NCI-H128 (cell line): ENCODE data around the gene TAAR1.
"Not testable (repeated sequence)": the region's sequence is repeated elsewhere in the genome, so short reads cannot be mapped to it uniquely, and the experiment has no call there.

Experiments used
- DNase-seq: peaks from one replicate; lab custom pipeline; 2025; ENCODE audit not compliant: unreplicated experiment; lab: John Stamatoyannopoulos, UW

TAAR1 gene

DNA sequence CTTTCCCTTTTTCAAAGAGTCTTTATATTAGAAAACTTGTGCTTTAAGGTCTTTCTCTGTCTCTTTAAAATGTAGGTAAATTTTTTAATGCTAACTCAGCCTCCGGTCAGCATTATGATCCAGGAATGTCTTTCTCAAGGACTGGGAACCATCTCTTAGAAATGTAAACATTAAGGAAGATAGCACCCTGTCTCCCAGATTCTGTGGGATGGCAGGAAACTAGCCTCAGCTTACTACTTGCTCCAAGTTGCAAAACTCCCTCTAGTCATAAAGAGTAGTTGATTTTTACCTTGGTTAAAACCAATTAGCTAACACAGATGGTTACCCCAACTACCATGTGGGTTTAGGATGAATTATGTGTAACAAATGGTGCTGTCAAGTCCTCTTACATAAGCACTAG, 4.7 kb upstream of the TAAR1 start:
- DNase-seq = no peak

DNA sequence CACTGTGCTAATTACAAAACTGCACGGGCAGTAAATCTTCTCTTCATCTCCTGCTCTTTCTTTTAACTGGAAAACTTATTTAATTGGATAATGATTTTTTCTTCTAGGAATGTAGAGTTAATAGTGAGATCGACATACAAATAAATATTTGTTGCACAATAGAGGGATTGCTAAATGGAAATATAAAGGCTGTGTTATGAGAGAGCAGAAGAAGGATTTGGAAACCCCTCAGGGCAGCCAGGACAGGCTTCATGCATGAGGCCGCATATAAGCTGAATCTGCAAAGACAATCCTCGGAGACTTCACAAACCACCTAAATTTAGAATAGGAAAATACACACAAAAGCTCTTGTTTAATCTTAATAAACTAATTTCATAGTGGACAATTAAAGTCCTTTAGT, 2.9 kb upstream of the TAAR1 start:
- DNase-seq = no peak

DNA sequence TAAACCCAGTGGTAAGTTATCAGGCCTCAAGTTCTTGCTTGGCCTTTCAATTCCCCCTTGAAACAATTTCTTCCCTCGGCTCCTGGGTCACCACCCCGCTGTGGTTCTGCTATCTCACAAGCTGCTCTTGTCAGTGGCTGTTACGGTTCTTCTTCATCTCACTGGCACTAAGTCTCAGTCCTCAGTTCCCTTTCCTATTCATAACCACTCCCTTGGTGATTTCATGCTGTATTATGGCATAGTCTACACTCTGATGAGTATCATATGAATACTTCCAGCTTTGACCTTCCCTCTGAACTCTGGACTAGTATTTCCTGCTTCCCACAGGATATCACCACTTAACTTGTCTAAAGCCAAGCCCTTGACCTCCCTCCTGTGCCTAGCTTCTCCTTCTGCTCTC, 7.9 kb downstream of the TAAR1 start:
- no peak for DNase-seq

DNA sequence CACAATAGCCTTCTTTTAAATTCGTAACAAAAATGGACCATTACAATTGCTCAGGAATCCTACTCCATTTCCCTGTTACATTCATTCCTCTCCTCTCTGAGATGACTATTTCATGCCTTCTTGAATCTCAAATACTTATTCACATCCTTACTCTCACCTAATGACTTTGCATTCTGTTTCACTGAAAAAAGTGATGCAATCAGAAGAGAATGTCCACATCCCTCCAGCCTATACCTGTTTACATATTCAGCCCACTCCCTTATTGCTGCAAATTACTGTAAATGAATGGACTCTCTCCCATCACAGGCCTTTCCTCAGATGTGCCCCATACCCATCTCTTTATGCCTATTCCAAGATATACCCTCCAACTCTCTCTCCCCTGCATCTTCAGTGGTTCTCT, 8.6 kb downstream of the TAAR1 start:
- DNase-seq = no peak

DNA sequence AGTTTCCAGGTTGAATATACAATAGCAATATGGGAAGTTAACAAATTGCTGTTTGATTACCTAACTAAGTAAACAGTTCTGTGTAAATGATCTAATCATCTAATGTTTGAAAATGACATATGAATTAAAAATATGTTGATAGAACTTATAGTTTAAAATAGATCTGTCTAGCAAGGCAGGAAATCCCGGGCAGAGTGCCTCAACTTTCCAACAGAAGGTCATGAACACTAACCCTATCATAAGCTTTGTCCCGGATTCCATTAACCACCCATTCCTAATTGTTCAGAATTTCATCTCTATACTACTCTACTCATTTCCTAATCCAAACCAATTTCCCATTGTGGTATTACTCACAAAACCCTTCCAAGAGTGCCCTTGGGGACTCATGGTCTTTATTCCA, 10.2 kb downstream of the TAAR1 start:
- DNase-seq = no peak

DNA sequence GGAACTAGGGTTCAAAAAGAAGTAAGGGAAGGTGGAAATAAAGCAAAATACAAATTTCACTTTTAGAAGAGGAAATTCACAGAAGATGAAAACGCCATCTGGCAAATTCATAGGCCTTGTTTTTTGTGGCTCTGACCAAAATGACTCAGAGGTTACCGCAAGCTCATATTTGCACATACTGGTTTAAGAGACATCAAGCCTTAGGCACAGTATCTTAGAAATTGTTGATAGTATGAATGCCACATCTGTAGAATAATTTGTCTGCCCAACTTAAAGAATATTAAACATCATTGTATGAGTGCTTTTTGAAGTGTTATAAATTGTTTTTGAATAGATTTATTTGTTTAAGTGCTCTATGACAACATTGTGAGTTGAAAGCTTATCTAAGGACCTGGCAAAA, 10.6 kb downstream of the TAAR1 start:
- DNase-seq = no peak

DNA sequence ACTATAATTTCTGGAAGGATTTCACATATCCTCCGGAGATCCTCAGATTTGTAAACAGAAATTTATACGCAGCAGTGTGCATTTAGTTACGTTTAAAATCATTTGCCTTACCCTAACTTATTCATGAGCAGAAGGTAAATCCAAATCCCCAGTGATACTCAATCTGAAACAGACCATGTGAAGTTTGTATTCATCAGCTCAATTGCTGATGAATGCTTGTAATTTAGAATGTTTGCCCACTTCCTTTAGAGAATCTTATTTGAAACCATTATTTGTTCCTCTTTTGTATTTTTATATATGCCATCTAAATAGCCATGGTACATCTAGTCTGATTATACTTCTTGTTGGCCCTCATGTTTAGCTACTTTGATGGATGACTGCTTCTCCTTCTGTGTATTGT, 15.4 kb downstream of the TAAR1 start:
- no peak for DNase-seq

DNA sequence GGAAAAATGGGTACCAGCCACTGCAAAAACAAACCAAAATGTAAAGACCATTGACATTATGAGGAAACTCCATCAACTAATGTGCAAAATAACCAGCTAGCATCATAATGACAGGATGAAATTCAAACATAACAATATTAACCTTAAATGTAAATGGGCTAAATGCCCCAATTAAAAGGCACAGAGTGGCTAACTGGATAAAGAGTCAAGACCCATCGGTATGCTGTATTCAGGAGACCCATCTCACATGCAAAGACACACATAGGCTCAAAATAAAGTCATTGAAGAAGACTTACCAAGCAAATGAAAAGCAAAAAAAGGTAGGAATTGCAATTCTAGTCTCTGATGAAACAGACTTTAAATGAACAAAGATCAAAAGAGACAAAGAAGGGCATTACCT, 21.8 kb downstream of the TAAR1 start:
- not testable (repeated sequence) for DNase-seq

DNA sequence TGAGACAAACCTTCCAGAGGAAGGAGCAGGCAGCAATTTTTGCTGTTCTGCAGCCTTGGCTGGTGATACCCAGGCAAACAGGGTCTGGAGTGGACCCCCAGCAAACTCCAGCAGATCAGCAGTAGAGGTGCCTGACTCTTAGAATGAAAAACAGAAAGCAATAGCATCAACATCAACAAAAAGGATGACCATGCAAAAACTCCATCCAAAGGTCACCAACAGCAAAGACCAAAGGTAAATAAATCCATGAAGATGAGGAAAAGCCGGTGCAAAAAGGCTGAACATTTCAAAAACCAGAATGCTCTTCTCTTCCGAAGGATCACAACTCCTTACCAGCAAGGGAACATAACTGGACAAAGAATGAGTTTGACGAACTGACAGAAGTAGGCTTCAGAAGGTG, 23.1 kb downstream of the TAAR1 start:
- not testable (repeated sequence) for DNase-seq

DNA sequence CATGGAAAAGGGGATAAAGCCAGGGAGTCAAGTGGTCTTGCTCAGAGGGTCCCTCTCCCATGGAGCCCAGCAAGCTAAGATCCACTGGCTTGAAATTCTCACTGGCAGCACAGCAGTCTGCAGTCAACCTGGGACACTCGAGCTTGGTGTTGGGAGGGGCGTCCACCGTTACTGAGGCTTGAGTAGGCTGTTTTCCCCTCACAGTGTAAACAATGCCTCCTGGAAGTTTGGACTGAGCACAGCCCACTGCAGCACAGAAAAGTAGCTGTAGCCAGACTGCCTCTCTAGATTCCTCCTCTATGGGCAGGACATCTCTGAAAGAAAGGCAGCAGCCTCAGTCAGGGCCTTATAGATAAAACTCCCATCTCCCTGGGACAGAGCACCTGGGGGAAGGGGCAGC, 23.7 kb downstream of the TAAR1 start:
- not testable (repeated sequence) for DNase-seq

DNA sequence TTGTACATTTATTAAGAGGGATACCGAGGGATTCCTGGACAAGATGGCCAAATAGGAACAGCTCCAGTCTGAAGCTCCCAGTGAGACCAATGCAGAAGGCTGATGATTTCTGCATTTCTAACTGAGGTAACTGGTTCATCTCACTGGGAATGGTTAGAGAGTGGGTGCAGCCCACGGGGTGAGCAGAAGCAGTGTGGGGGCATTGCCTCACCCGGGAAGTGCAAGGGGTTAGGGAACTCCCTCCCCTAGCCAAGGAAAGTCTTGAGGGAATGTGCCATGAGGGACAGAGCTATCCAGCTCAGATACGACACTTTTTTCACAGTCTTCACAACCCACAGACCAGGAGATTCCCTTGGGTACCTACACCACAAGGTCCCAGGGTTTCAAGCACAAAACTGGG, 24.2 kb downstream of the TAAR1 start:
- no peak for DNase-seq

DNA sequence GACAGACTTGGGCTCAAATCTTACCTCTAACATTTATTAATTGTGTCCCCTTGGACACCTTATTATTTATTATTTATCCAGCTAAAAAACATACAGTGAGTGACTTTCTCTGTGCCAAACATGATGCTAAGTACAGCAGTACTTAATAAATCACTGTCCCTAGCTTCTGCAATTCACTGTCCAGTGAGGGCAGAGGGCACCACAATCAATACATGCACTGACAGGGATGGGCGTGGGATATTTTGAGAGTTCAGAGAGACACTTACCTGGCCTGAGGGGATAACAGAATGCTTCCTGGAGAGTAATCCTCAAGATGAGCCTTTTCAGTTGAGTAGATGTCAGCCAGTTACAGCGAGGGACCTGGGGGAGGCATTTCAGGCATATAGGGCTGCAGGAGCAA, 25.6 kb downstream of the TAAR1 start:
- DNase-seq = no peak

DNA sequence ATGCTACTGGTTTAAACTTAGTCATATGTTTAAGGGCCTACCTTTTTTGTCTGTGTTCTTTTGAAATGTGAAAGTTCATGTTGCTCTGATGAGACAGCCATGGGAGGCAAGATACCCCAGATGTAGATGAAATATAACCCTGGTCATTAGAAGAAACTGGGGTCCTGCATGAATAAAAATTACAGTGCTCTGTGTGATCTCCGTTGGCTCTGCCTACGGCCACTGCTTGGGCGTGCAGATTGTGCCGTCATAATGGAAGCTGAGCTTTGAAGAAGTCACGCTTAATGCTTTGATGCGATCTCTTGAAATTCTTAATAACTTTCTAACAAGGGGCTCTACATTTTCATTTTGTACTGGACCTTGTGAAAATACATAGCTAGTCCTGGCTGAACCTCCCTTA, 34.8 kb downstream of the TAAR1 start, which contains the start of gene TAAR2:
TSS of gene TAAR2 (minus strand) at position 101 of the 400 bp plus-strand sequence. CDS start at position 101, 0 bp downstream.
- no peak for DNase-seq

DNA sequence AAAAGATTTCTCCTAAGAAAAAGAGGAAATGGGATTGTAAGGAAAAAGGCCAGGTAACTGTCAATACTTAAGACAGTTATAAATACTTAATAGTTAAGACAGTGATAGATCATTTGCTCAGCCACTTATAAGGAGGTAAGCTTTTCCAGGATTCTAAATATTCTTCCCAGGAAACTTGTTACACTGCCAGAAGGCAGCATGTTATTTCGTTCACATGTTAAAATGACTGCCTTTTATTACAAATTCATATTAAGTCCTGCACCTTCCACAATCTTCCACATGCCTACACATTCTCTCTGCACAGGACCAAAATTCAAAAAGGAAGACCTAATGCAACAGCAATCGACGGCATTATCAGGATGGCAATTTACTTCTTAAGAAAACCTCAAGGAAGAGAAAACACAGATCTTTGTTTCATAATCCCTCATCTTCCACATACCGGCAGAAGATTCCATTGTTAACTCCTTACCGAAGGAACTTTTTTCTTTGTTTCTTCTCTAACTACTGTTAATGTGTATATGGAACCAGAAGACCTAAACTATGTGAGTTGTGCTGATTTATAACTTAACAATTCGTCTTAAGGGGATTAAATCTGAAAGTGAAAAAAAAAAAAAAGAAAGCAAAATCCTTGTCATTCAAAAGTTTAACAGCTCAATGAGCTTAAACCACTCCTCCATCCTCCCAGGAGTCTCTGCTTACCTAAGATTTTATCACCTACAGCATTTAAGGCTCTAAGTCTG, 35.7 kb downstream of the TAAR1 start:
- DNase-seq = no peak

DNA sequence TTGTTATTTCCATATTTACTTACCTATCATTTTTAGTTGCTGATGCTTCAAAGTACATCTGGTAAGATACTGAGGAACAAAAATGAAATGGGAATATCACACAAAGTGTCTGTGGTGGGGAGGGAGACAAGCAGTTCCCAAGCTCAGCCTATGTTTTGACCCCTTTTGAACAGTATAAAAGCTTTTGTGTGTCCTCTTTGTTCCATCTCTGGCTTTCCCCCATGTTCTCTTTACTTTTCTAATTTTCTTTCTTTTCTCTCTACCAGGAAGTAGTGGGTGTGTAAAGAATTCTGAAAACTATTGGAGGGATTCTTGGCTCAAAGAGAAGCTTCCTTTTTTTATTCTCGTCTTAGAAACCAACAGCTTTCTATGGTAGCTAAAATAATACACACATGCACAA, 42.3 kb downstream of the TAAR1 start:
- DNase-seq = no peak

DNA sequence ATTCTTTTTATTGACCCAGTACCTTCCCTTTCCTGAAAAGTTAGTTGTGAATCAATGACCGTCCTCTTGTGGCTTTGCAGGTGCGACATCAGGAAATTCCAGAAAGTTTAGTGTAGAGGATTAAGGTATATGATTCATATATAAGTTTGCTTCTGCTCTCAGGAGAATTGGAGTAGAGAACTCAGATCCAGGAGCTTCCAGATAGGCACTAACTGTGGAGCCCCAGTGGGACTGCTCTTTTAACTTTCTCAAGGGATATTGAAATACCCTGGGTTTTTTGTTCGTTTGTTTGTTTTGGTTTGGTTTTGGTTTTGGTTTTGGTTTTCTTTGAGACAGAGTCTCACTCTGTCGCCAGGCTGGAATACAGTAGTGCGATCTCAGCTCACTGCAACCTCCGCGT, 44.4 kb downstream of the TAAR1 start:
- DNase-seq = no peak

DNA sequence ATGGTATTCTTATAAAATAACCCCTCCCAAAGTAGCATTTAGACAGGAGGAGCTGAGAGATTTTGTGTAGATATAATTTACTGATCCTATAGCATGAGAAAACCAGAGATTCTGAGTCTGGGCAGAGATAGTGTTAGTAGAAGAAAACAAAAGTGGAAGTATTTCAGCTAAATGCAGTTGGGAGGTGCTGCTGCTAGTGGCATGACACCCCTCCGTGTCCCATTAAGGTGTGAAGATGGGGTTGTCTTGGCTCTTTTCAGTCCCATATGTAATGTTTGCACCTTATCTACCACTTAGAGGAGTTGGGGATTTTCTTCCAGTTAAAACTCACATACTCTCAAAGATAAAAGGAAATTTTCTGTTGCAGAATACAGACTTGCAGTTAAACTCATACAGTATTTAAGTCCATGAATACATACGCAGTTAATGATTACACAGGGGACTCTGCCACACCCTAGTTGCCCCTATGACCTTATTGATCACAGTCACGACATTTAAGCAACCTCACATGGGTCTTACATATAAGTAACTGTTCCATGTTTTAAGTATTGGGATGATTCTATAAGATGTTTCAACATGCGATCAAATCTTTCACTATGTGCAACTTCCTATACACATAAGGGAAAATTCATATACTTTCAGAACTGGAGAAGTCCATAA, 46.4 kb downstream of the TAAR1 start:
- DNase-seq = no peak

DNA sequence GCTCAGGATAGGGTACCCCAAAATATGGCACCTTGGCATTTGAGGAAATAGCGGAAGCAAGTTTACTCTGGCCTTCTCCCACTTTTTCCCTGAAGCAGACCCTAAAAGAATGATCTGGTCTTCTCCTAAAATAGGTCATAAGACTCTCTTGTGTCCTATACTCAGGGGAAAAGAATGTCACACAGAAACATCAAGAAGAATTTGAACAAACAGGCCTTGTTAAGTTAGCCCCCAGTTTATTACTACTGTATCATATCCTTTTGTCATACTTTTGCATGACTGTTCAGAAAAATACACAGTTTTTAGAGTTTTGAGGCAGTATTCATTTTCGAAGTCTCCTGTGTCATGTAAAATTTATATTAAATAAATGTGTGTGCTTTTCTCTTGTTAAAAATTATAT, 47.4 kb downstream of the TAAR1 start:
- no peak for DNase-seq

DNA sequence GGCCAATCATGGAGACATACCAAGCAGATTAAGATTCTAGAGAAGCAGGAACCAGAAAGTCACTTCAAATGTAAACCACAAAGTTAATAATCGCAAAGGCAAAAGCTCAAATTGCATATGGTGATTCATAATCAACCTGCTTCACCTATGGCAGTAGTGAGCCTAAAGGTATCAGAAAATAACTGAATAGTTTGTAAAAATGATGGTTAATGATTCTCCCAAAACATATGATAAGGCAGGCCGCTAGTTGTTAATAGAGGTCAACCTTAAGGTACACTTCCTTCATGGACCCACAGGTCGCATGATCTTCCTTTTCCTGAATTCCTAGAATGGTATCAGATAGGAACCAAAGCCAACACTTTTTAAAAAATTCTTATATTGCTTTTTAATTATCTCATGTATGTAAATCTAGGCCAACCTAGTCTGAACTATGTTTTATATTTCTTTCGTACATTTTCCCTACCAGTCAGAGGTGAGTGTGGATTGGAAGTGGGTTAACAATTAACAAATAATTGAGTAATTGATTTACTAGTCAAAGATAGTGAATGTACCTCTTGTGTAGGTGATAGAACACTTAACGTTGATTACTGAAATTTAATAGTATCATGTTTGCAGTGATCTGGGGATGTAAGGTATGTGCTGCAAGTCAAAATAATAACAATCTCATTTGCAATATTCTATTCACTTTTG, 51.3 kb downstream of the TAAR1 start:
- DNase-seq = no peak

DNA sequence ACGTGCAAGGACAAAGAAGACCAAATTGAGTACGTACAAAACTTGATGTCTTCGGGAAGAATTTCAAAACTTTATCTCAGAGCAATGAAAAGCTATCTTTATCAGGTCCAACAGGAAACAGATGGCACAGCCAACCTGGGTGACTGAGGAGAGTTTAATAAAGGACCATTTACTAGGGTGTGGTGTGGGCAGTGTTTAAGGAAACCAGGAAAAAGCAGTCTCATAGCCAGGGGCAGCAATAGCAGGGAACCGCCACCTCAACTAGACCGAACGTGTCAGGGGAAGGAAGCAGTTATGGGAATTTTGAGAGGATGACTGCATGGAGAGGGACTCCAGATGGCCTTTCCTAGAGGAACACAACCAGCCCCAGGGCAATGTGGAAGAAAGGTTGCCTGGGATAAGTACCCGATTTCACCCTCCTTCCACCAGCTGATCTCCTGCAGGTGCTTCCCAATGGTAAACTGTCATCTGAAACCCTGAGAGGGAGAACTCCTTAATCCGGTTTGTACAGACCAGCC, 54.3 kb downstream of the TAAR1 start:
- DNase-seq = no peak

DNA sequence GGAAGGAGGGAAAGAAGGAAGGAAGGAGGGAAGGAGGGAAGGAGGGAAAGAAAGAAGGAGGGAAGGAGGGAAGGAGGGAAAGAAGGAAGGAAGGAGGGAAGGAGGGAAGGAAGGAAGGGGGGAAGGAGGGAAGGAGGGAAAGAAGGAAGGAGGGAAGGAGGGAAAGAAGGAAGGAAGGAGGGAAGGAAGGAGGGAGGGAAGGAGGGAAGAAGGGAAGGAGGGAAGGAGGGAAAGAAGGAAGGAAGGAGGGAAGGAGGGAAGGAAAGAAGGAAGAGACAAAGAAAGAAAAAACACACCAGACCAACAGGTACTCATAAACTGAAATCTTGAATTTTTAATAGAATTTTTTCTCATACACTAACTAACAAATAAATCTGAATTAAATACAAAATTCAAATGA, 58.1 kb downstream of the TAAR1 start:
- DNase-seq = not testable (repeated sequence)

DNA sequence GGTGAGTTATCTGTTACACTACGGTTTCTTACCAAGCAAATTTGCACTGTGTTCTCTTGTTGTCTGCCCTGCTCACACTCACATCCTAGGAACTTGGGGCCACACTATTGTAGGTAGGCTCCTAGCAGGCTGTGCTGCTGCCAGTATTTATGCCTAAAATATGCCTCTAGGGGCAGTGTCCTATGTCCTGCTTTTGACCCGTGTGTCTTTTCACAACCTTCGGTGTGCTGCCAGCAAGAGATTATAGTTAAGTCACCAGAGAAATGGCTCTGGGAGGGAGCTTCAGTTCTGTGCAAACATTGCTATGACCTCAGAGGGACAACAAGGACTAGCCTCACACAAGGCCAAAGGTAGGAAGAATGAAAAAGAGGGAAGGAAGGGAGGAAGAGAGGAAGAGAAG, 60.5 kb downstream of the TAAR1 start:
- no peak for DNase-seq
